Measurements from ENCODE around the gene NEK6.

Gene NEK6

DNA sequence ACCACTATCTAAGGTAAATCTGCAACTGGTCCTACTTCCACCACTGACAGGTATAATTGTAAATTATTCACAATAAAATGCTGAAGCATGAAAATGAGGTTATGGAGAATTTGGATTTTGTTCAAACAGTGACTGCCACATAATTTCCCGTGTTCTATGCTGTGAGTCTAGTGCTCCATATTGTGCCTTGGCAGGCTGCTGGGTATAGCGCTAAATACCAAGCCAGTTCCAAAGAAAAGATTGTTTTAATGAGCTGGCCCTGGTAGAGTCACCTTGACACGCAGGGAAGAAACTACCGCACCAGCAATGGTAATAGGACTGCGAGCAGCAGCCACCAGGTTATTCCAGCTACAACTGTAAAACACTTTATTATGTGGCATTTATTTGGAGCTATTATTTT, 127.1 kb downstream of the NEK6 start:
- DNase-seq: no peak

GRCh38 chr9:124385623-124386022, 127.9 kb downstream of the NEK6 start:
- DNase-seq: no peak

DNA sequence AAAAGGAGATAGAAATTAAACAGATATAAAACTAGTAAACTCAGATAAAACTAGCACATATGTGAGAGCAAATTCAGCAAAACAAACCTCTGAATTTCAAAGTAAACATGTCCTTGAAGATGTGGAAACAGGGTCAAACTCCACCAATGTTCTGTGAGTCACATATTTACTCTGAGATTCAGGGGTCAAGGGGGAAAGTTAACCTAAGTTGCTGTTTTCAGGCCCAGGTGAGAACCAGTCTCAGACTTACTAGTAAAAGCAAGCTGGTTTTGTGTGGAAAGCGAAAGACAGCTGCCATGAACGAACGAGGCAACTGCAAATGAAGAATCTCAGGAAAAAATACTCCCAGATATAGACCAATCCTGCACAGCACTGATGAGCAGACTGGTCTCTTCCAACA, 128.5 kb downstream of the NEK6 start:
- DNase-seq: no peak

- DNase-seq: no peak
Measured at GRCh38 chr9:124388275-124389048, 130.7 kb downstream of the NEK6 start.

DNA sequence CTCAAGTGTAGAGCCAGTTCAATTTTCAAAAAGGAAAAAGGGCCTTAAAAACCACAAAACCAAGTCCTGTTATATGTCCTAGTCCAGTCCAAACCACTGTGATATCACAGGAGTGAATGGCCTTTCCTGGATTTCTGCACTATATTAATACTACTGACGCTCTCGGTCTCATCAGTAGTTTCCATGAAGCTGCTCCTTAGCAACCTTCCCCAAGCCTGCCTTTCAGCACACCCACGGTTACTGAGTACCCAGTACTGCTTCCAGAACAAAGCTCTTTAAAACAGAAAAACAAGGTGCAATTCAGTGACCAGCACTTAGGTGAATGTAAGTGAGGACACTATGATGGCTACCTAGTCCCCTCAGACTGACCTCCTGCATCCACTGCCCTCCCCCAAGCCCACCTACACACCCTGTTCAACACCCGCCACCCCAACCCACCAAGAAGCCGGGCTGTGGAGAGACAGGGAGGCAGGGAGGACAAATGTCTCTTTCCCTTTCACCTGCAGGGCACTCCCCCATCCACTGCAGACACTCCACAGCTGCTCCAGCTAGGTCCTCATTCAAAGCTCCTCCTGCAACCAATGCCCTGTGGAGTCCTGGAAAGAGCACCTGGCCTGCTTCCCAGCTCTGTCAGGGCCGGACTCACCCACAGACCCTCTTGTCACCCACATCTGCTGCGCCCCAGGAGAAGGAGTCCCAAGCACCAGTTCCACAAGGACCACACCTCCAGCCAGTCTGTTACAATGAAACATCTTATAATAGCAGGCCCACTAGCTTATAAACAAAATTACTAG, 131.6 kb downstream of the NEK6 start:
- DNase-seq: no peak

DNA sequence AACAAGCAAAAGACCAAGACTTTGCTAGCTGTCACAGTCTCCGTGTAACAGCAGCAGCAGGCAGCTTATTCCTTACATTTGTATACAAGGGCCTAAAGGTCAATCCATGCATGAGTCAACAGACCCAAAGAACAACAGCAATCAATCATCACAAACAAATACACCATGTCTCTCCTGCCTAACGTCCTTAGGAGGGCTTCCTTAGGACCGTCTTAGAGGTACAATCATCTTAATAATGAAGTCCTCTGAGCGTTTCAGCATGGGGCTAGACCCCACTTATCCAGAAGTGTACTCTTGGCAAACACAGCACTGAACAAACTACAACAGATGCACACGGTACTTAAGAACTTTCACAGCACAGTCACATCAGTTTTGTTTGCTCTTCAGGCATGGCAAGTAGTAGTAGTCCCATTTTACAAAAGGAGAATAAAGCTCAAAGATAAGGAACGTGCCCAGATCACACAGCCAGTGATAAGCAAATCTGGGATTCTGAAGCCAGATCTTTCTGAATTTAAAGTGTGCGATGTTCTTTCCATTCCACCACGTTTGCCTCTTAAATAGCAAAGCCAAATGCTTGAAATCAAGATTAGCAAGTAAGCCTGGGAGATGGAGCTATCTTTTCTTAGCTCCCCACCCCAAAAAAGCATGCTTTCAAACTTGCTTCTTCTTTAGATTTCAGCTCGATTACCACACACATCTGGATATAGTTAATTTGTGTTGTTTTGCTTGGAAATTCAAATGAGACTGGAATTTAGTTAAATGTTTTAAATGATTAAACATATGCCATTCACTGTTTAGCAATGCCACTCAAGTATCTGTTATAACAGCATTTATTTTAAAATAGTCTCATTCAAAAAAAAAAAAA, 133.3 kb downstream of the NEK6 start:
- no peak for DNase-seq

- no peak for DNase-seq
Measured at GRCh38 chr9:124392254-124392870, 134.6 kb downstream of the NEK6 start.

DNA sequence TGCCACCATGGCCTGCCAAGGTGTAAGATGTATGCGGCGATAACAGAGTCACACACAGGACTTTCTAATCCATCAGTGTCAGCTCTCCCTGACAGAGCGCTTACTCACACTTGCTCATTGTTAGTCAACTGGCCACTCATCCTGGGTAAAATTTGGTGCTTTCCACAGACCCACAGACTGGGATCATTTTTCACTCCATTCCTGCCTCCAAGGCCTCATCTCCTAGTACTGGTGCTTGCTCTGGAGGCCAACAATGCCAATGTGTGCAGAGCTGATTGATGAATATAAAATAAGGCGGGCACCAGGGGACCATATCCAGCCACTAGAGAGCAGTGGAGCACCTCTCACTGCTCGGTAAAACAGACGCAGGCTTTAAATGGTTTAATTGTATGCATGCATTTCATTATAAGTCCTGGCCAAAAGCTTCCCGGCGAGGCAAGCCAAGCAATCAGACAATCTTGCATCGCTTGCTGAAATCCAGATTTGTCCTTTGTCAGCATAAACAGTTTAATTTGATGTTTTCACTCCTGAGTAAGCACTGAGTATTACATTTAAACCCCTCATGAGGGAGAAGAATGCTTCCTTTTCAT, 135.2 kb downstream of the NEK6 start:
- peak; percentile 44 for DNase-seq

GRCh38 chr9:124394167-124394566, 136.4 kb downstream of the NEK6 start:
- no peak for DNase-seq

GRCh38 chr9:124394596-124394995, 136.8 kb downstream of the NEK6 start:
- DNase-seq: no peak

DNA sequence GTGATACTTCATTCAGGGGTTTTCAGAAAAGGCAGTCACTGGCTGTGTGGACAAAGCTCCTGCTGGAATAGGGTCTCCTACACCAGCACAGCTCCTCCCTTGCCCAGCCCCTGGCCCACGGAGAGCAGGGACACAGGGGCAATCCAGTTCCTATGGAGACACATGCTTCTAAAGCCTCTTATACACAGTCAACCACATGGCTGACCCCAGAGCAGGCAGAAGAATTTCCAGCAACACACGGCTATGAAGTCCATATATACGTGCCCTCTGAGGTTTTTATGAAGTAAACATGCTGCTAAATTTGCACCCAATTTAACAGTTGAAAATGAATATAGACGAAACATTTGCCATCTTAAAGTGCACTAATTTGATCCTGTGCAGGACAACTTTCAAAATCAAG, 138.1 kb downstream of the NEK6 start:
- peak; percentile 17 for DNase-seq

- DNase-seq: no peak
Measured at GRCh38 chr9:124398191-124398935, 140.6 kb downstream of the NEK6 start.

DNA sequence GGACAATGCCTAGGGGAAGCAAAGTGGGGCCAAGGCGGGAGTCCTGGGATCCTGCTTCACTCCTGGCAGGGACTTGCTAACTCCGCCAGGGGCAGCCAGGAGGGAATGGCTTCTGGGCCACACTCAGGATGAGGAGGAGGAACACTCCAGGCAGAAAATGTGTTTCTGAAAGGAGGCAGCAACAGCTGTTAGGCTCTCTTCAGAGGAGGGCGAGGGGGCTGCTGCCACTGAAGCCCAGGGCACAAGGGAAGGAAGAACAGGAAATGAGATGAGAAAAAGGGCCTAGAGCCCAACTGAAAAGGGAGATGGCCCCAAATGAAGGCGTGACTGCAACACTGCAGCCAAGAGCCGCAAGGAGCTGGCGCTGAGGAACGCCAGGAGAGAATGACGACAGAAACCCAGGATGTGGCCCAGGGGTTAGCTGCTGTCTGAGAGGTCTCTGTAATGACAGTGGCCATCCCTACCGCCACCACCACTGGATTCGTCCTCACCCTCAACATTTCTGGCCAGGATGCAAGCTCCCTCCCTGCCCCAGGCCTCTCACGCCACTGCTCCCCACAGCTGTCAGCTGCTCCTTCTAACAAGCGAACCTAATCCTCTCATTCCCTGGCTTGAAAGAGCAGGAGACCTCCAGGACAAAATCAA, 141.7 kb downstream of the NEK6 start:
- DNase-seq: no peak

DNA sequence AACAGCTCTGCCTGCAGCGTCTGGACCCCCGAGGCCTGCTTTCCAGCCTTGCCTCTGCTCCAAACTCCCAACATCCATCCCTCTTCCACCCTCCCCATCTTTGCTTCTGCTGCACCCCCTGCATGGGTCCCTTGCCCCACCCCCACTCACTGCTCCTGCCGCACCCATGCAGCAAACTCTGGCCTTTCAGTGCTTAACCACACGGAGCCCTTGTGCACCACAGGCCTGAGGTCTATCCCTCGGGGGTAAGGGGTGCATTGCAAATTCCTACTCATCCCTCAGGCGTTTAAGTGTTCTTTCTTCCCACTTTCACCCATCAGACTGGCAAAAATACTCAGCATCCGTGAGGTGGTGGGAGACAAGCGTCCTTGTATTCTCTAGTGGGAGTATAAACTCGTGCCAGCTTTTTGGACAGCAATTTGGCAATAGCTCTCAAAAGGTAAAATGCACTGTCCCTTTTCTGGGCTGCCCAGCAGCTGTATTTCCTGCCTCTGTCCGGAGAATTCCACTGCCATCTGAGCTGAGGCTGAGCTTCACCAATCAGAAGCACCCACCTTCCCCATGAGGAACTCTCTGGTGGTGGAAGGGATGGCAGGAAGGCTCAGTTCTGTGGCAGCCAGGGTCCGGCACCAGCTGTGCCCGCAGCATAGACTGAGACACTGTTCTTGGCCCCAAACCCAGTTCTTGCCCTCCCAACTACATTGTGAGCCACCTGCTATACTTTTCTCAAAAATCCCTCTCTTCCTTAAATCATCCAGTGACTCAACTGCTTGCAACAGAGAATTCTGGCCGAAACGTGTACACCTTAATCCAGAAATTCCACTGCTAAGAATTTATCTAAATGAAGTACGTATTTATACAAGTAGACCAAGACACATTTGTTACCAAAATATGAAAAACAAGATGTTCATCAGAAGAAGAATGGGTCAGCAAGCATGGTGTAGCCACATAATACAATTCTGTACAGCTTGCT, 142.5 kb downstream of the NEK6 start:
- no peak for DNase-seq
